Measurements from ENCODE around the gene MOXD1. TPM values are rescaled to one million over a fixed set of nuclear protein-coding genes. Genes with fewer than 3 reads are reported as not detected.

Gene MOXD1
- total RNA-seq, 1 donor from 2014 or later = 4.8 TPM

DNA sequence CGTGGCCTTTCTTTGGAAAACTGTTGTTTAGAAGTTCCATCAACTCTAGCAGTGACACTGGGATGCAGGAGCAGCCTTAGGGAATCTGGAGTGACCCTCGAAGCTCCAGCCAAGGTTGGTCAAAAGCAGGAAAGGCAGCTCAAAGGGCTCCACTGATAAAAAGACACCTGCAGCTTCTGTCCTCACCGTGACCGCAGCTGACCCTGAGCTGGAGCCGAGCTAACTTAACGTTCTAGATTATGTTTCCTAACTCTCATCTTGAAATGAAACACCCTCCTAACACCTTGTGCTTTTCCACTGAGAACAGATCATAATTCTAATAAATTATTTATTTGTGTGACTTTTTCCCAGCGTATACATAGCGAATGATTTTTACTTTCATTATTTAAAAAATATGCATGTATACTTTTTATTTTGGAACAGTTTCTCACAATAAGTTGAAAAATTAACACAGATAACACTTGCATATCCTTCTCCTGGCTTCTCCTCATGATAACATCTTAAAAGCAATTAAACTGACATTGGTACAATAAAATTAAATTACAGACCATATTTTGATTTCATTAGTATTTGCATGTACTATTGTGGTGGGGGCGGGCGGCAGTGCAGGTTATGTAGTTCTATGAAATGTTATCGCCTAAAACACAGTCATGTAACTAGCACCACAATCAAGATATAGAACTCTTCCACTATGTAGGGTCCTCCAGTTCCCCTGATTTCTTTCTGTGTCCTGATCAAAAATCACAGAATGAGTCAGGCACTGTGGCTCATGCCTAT, 116.1 kb downstream of the MOXD1 start:
- Mint-ChIP-seq H3K27me3 (ENCODE audit: insufficient read depth, low read depth) (no peaks in the 10 kb centered on the region), H3K27ac (no peak overlapping the region), H3K4me1 (no peaks in the 10 kb centered on the region), H3K9me3 (no peaks in the 10 kb centered on the region), H3K36me3 (no peaks in the 10 kb centered on the region), H3K4me3 (no peak overlapping the region)
- Histone ChIP-seq H4K20me1 (ENCODE audit: low read depth) (no peaks in the 10 kb centered on the region), H3K79me2 (ENCODE audit: low read depth) (no peaks in the 10 kb centered on the region), H2AFZ (replicated peaks) (no peak overlapping the region), H3K9ac (no peak overlapping the region), H3K27me3 (no peaks in the 10 kb centered on the region), H3K36me3 (no peaks in the 10 kb centered on the region), H3K27ac (no peak overlapping the region), H3K9me3 (ENCODE audit: low read depth) (no peaks in the 10 kb centered on the region), H3K4me1 (peaks cover 3% of the 10 kb centered on the region), H3F3A (ENCODE audit: low read depth) (no peaks in the 10 kb centered on the region), H3K4me2 (no peak overlapping the region), H3K4me3 (no peak overlapping the region)
- TF ChIP-seq EZH2phosphoT487 (IDR thresholded peaks at IDR 0.05) (no peak), EZH2 (IDR thresholded peaks at IDR 0.05) (no peak)
- TF ChIP-seq, protein P1, sequence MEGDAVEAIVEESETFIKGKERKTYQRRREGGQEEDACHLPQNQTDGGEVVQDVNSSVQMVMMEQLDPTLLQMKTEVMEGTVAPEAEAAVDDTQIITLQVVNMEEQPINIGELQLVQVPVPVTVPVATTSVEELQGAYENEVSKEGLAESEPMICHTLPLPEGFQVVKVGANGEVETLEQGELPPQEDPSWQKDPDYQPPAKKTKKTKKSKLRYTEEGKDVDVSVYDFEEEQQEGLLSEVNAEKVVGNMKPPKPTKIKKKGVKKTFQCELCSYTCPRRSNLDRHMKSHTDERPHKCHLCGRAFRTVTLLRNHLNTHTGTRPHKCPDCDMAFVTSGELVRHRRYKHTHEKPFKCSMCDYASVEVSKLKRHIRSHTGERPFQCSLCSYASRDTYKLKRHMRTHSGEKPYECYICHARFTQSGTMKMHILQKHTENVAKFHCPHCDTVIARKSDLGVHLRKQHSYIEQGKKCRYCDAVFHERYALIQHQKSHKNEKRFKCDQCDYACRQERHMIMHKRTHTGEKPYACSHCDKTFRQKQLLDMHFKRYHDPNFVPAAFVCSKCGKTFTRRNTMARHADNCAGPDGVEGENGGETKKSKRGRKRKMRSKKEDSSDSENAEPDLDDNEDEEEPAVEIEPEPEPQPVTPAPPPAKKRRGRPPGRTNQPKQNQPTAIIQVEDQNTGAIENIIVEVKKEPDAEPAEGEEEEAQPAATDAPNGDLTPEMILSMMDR (IDR thresholded peaks at IDR 0.05) = no peak
- no peak for DNase-seq (ENCODE audit: low spot score)

DNA sequence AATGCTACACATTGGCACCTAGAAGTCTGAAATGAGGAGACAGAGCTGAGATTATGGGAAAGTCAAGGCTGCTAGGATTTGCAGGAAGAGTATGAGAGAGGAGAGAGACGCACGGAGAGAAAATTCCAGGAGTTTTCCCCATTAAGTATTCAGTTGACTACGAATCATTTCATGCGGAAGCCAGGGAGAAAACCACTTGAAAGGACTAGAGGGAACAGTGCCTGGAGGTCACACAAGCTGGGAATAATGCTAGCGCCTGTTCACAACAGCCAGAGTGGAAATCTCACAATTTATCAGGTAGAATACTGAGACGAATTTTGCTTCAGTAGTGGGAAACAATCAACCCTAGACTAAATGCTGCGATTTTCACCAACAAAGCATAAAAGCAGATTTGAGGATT, 118.6 kb downstream of the MOXD1 start:
- no peak overlapping the region for H3K27ac Mint-ChIP-seq

DNA sequence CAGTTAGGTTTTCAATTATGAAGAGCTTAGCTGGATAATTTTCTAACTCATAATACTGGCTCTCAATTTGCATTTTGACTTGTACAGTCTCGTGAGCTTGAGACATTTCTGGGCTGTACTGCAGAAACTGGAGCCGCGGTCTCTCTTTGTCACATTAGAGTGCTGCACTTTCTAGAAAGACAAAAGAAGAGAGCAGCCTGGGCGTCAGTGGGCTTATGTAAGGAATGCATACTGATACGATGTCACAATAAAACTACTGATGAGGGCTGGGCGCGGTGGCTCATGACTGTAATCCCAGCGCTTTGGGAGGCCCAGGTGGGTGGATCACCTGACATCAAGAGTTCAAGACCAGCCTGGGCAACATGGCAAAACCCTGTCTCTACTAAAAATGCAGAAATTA, 120.8 kb downstream of the MOXD1 start:
- H3K4me1 Mint-ChIP-seq = no peaks in the 10 kb centered on the region
- Histone ChIP-seq H3K4me3 (no peak overlapping the region), H3K4me2 (no peak overlapping the region), H3K9ac (no peak overlapping the region), H3K27ac (no peak overlapping the region), H3K9me3 (ENCODE audit: low read depth) (no peaks in the 10 kb centered on the region), H3K4me1 (peaks cover 5% of the 10 kb centered on the region), H3K79me2 (ENCODE audit: low read depth) (no peaks in the 10 kb centered on the region), H3K27me3 (no peaks in the 10 kb centered on the region), H2AFZ (replicated peaks) (no peak overlapping the region), H3F3A (ENCODE audit: low read depth) (no peaks in the 10 kb centered on the region), H4K20me1 (ENCODE audit: low read depth) (no peaks in the 10 kb centered on the region), H3K36me3 (no peaks in the 10 kb centered on the region)
- no peak overlapping the region for H3K27ac Mint-ChIP-seq
- peaks cover 2% of the 10 kb centered on the region for H3K27me3 Mint-ChIP-seq (ENCODE audit: insufficient read depth, low read depth)
- H3K9me3 Mint-ChIP-seq = no peaks in the 10 kb centered on the region
- TF ChIP-seq EZH2 (IDR thresholded peaks at IDR 0.05) (no peak), EZH2phosphoT487 (IDR thresholded peaks at IDR 0.05) (no peak)
- TF ChIP-seq, protein P1 (IDR thresholded peaks at IDR 0.05) = no peak
- no peaks in the 10 kb centered on the region for H3K36me3 Mint-ChIP-seq
- peak; percentile 47 for DNase-seq (ENCODE audit: low spot score)
- no peak overlapping the region for H3K4me3 Mint-ChIP-seq

More for the DNA sequence above, 118.6 kb downstream of the MOXD1 start:
- Histone ChIP-seq H3K27ac (no peak overlapping the region), H3K4me3 (no peak overlapping the region), H2AFZ (replicated peaks) (peak overlapping the region; percentile 21), H3F3A (ENCODE audit: low read depth) (no peaks in the 10 kb centered on the region), H3K9me3 (ENCODE audit: low read depth) (no peaks in the 10 kb centered on the region), H4K20me1 (ENCODE audit: low read depth) (no peaks in the 10 kb centered on the region), H3K79me2 (ENCODE audit: low read depth) (no peaks in the 10 kb centered on the region), H3K9ac (no peak overlapping the region), H3K36me3 (no peaks in the 10 kb centered on the region), H3K4me1 (peaks cover 5% of the 10 kb centered on the region), H3K27me3 (no peaks in the 10 kb centered on the region), H3K4me2 (no peak overlapping the region)
- Mint-ChIP-seq H3K4me3 (no peak overlapping the region), H3K9me3 (no peaks in the 10 kb centered on the region), H3K27me3 (ENCODE audit: insufficient read depth, low read depth) (no peaks in the 10 kb centered on the region), H3K4me1 (no peaks in the 10 kb centered on the region), H3K36me3 (no peaks in the 10 kb centered on the region)
- no peak for DNase-seq (ENCODE audit: low spot score)
- no peak for TF ChIP-seq EZH2phosphoT487 (IDR thresholded peaks at IDR 0.05)
- TF ChIP-seq, protein P1 (IDR thresholded peaks at IDR 0.05) = no peak
- TF ChIP-seq EZH2 (IDR thresholded peaks at IDR 0.05) = no peak
